NCI-H345 treated with DMSO at 0.1 percent for 48 hours (cell line): ENCODE measurements around the gene PCSK6.

Experiments used
- DNase-seq: peaks from one replicate; lab custom pipeline; 2025; ENCODE audit not compliant: unreplicated experiment; lab: John Stamatoyannopoulos, UW

Gene PCSK6

GRCh38 chr15:101483462-101483861 lies 6.0 kb downstream of the PCSK6 start:
- no peak for DNase-seq

DNA sequence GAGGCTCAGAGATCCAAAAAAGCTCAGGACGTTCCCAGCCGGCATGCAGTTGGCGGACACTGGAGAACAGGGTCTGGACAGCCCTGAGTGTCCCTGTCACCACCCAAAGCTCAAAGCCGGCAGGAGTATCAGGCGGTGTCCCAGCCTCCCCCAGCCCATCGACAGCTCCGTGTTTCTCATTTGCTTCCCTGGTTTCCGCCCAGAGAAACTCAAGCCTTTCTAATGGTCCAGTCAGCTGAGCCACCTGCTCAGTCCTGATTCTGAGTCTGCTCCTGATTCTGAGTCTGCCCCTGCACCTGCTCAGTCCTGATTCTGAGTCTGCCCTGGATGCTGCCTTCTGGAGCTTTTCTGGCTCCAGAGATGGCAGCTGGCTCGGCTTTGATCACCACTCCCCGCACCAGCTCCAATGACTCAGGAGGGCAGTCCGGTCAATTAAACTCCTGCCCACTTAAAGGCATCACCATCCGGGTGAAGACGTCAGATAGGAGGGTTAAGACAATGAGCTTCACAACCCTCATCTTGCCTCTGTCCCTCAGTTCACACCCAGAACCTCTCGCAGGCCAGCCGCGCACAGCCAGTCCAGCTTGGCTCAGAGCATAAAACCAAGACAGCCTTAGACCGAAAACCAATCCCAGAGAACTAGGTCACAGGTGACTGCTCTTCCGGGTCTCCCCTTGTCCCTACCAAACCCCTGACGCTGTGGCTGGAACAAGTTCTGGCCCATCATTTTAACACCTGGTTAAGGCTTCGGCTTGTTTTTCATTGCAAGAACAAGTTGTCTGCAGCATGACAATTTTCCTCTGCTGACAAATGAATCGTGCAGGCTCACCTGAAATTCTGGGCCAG lies 6.8 kb downstream of the PCSK6 start:
- DNase-seq: no peak

DNA sequence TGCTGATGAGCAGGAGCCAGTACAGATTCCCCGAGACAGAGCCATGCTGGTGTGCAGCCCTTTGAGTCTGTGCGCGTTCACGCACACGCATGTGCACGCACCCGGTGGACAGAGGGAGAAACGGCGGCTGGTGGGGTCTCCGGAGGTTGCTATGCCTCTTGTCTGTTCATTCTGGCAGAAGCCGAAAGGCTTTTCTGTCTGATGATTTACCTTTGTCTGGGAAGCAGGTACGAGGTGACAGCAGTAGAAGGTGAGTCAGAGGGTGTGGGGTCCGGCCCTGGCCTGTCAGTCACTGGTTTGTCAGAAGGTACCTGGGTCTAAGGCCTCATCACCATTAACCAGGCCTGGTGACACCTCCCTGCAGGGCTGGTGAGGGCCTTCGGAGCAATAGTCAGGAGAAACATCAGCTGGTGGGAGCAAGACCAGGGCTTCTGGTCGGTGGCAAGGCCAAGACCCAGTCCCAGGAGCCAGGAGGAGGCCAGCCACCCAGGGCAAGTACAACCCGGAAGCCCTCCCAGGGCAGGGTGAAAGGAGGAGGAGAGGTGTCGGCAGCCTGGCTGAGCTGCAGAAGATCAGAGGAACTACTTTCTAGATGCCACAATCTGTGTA lies 7.5 kb downstream of the PCSK6 start:
- no peak for DNase-seq

- no peak for DNase-seq
Measured at GRCh38 chr15:101481381-101481705, 8.2 kb downstream of the PCSK6 start.

GRCh38 chr15:101480613-101481380 lies 8.7 kb downstream of the PCSK6 start:
- no peak for DNase-seq

DNA sequence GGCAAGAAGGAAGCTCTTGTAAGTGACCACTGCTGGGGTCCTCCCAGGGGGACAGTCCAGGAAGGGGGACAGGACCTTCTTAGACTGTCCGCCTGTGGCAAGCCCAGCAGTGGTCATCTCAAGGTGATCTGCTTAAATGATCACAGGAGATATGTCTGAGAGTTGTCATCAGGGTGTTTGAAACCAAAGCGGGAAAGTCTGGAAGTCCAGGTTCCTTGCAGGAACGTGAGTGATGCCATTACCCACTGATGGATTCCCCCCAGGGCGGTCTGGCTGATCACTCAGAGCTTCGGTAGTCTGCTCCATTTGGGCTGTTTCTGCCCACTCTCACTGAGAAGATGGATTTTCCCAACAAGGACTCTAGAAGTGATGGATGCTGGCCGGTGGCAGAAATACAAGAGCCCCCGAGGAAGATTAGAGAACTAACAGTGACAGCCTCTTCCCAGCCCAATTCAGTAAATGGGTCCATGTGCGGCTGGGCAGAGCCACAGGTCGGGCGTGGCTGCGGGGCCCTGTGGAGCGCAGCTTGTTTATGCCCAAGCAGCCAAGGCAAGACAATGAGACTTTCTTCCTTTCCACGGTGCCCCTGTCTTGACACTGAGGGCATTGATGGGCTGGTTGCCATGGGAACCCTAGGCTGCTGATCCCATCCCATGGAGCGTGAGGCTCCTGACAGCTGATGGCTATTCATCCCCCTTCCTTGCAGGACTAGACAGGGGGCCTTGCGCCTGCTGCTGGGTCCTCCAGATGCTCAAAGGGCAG lies 9.5 kb downstream of the PCSK6 start:
- no peak for DNase-seq

DNA sequence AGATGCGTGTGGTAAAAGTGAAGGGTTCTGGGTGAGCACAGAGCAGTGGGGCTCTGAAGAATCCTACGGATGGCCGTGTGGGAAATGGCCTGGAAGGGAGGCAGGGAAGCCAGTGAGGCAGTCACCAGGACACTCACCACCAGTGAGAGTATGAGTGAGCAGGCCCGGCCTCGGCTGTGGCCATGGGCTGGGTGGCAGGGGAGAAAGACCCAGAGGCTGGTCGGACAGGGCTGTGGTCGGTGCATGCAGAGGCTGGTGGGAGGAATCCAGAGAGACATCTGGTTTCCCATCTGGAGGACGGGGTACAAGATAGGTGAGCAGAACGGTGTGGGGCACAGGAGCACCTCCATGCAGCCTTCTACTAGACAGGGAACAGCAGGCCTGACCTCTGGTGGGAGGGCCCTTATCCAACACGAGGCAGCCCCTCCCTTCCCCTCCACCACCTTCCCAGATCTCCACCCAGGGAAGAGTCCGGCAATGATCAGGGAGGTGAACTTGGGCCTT lies 10.1 kb downstream of the PCSK6 start:
- no peak for DNase-seq

GRCh38 chr15:101478701-101479341 lies 10.7 kb downstream of the PCSK6 start:
- no peak for DNase-seq

DNA sequence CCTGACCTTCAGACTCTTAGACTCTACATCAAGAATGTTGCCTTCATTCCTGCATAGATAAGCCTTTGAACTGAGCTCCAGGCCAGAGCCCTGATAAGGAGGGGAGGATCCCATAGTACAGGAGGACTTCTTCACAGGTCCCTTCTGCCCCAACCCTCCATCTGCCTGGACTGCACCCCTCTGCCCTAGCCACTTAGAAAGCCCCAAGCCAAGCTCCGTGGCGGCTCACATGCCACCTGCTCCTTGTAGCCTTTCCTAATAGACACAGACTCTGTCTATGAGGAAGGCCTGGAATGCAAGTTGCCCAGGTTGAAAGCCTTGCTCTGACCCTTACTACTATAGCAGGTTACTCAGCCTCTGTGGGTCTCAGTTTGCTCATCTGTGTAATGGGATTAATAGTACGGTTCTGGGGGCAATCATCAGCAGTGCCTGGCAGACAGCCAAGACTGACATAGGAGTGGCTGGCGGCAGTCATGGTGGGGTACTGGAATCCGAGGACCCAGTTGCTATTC lies 11.6 kb downstream of the PCSK6 start:
- DNase-seq: no peak

DNA sequence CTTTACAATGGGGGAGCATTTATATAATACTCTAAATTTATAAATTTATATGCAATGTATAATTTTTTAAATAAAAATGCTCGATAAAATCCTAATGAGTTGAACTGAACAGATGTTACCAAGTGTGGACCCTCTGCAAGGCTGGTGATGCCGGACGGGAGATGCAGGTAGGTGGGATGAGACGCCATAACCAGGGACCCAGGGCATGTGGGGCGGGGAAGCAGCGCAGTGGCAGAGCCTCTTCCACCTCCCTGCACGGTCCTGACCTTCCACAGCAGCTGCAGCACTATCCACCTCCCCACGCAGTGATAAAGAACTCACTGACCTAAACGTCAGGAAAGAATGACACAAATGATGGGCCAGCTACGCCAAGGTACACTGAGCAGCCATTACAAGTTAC lies 12.8 kb downstream of the PCSK6 start:
- DNase-seq: no peak

DNA sequence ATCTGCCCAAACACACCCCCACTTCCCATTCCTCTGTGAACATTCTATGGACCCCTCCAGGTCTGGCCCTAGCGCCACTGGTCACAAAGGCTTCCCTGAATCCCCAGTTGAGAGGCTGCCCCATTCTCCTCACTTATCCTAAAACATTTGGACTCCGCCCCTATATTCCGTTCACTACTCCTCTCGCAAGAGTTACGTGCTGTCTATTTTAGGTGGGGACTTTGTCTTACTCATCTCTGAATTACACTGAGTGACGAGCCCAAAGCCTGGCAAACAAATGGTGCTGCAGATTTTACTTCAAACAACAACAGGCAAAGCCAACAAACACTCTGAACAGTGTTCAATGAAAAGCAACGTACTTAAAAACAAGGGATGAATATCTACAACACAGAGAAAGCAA lies 14.5 kb downstream of the PCSK6 start:
- DNase-seq: no peak

DNA sequence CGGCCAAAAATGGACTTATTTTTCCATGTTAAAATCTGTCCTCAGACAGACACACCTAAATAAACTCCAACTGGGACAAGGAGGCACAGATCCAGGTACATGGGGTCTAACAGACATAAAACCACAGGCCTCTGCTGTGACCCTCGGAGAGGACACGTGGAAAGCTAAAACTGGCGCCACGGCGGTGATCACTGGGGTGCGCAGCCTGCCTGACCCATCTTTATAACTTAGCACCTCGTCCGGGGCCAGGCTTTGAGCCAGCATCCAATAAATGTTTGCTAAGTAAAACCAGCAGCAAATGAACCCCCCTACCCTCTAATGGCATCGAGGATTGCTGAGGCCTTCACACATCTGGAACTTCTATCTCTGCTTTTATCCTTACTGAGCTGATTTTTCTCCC lies 15.3 kb downstream of the PCSK6 start:
- no peak for DNase-seq

DNA sequence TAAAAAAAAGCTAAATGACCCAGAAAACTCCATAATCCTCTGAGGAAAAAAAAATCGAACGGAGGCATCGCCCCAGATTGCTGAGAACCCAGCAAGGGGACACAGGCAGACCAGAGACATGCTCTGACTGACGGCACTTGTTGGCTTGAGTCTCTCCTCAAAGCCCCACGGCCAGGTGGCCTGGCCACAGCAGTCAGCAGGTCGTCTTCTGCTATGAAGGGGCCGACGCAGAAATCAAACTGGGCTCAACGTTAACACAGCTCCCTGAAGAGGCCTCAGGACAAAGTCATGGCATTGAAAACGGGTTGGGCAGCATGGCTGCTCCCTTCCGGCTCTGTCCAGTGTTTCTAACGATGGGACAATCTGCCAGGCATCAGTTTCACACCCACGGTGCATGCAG lies 17.5 kb downstream of the PCSK6 start:
- no peak for DNase-seq

DNA sequence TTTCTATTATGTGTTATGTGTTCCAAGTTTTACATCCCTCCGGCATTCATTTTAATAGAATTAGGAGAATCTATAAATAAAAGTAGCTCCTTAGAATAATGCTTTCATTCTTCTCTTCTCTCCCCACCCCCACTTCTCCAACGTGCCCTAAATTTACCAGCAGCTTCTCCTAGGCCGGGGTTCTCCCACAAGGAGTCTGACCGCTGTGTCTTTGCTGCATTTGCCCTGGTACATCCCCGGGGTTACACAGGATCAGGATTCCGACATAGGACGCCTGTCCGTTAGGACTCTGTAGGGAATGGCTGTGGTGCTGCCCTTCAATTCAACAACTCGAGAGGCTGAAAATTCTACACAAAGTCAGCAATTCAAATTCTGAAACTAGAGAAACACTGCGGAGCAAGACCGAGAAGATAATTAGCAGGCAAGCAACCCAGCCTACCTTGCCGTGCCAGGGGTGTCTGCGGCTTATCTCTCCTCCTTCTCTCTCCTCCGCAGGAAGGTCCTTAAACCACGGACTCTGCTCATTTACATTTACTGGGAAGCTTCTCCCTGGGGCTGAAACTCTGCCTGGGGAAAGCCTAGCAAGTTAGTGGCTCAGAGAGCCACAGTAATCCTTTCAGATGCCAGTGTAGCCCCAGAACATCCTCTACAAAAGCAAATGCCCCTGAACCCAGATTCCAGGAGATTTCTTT lies 18.8 kb downstream of the PCSK6 start:
- DNase-seq: no peak

- no peak for DNase-seq
Measured at GRCh38 chr15:101469520-101470288, 19.8 kb downstream of the PCSK6 start.

DNA sequence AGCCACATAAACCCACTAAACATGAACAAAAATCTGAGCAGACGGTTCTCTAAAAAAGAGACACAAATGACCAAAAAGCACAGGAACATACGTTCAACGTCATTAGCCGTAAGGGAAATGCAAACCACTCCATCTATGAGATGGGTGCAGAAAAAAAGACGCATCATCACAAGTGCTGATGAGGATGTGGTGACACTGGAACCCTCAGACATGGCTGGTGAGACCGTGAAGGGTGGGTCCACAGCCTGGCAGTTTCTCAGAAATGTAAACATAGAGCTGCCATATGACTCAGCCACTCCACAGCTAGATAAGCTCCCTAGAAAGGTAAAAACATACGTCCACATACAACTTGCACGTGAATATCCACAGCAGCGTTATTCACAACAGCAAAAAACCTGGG lies 23.3 kb downstream of the PCSK6 start:
- no peak for DNase-seq

- DNase-seq: no peak
Measured at GRCh38 chr15:101464999-101465669, 24.4 kb downstream of the PCSK6 start.

DNA sequence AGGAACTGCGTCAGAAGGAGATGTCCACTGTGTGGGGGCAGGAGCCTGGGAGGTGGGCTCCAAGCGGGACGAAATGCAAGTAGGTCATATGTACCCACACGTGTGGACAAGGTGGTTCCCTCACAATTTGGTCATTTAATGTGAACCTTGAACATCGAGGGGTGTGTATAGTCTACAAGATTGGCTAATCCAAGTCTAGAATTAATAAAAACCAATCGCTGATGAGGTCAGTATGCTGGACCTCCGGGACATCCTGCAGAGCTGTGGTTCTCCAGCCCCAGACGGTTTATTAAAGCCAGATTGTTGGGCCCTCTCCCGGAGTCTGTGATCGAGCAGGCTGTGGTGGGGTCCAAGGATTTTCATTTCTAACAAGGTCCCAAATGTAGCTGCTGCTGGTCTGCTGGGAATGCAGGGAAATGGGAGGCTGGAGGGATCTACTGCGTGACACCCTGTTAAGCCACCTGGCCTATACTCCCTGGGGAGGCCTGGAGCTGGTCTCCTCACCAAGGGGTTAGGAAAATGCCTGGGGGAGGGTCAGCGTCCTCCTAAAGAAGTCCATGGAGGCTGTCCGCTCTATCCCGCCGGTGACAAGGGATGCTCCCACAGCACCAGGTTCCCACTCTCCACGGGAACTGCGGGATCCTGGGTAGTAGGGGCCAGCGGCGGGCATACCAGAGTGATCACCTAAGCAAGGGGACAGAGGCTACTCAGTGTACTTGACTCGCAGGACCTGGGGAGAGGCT lies 25.1 kb downstream of the PCSK6 start:
- DNase-seq: no peak
